OCI-LY3 (cell line): ENCODE measurements around the gene KCNK13.

Source experiments
- H2AFZ ChIP-seq: fragments of 200-600, 300-600 bp; shearing (Covaris generic); 2 replicates; pipeline ENCODE4 v1.6.0; 2014; ENCODE audit warnings: antibody characterized with exemption, low read depth, low read length
- H3K27ac ChIP-seq: fragments of 200-600, 300-600 bp; sonication (generic); 2 replicates; pipeline ENCODE4 v1.5.1; 2014; ENCODE audit warnings: mild to moderate bottlenecking, low read length, moderate library complexity, mixed read lengths
- H3K27me3 ChIP-seq: fragments of 200-600, 300-600 bp; sonication (generic); 2 replicates; pipeline ENCODE4 v1.6.1; 2014; ENCODE audit warnings: low read depth, low read length, mixed read lengths
- H3K36me3 ChIP-seq: fragments of 200-600, 300-600 bp; sonication (generic); replicated peaks from 2 replicates; pipeline ENCODE3; 2014; ENCODE audit warnings: low read depth, low read length, mixed read lengths
- H3K4me1 ChIP-seq: fragments of 300-600, 200-600 bp; sonication (generic); 2 replicates; pipeline ENCODE4 v1.6.1; 2014; ENCODE audit warnings: low read length, mixed read lengths
- H3K4me2 ChIP-seq: fragments of 200-600, 300-600 bp; sonication (generic); 2 replicates; pipeline ENCODE4 v1.6.1; 2014; ENCODE audit warnings: low read length, mixed read lengths
- H3K4me3 ChIP-seq: fragments of 300-600, 200-600 bp; sonication (generic); 2 replicates; pipeline ENCODE4 v1.5.1; 2014; ENCODE audit warnings: antibody characterized with exemption, mild to moderate bottlenecking, low read length, moderate library complexity
- H3K79me2 ChIP-seq: fragments of 300-600, 200-600 bp; shearing (Covaris generic); 2 replicates; pipeline ENCODE4 v1.6.1; 2014; ENCODE audit warnings: mild to moderate bottlenecking, low read length, mixed read lengths
- H3K9ac ChIP-seq: fragments of 300-600, 200-600 bp; shearing (Covaris generic); 2 replicates; pipeline ENCODE4 v1.6.0; 2014; ENCODE audit warnings: mild to moderate bottlenecking, low read length, moderate library complexity
- H3K9me3 ChIP-seq: fragments of 200-600, 300-600 bp; shearing (Covaris generic); 2 replicates; pipeline ENCODE4 v1.6.1; 2014; ENCODE audit warnings: low read length, mixed read lengths; ENCODE audit not compliant: insufficient read depth
- H4K20me1 ChIP-seq: fragments of 200-600, 300-600 bp; sonication (generic); 2 replicates; pipeline ENCODE4 v1.6.1; 2016; ENCODE audit warnings: low read length, mixed read lengths; ENCODE audit not compliant: insufficient read depth
- CTCF ChIP-seq: fragments of 200-600, 300-600 bp; sonication (generic); IDR thresholded peaks from 2 replicates; pipeline ENCODE4 v1.5.1; 2014; ENCODE audit warnings: antibody characterized with exemption, low read length, low read depth
- EZH2phosphoT487 ChIP-seq: fragments of 200-600 bp; shearing (Covaris generic); IDR thresholded peaks from 2 replicates; pipeline ENCODE4 v1.6.1; 2018; ENCODE audit warnings: antibody characterized with exemption, mixed run types, low read depth

KCNK13 gene

DNA sequence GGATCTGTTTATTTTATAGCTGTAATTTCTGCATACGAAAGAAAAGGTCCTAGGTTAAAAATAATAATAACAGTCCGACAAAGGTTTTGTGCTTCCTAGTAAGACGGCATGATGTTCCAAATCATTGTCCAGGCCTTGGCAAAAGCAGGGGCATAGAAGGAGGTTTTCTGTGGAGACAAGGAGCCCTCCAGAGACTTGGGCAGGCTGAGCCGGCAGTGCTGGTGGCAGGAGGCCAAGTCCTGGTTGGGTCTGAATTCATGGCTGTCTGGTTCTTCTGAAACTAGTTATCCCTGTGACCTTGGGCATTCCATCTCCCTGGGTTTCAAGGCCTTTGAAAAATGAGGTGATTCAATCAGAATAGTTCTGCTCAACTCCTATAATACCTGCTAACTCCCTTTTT lies 44.0 kb downstream of the KCNK13 start:
- no peaks in the 10 kb centered on the region for H4K20me1 ChIP-seq
- H3K4me2 ChIP-seq, result no peak overlapping the region
- H3K27me3 ChIP-seq, result no peaks in the 10 kb centered on the region
- H3K9me3 ChIP-seq, result no peaks in the 10 kb centered on the region
- H3K27ac ChIP-seq, result no peak overlapping the region
- H3K9ac ChIP-seq, result no peak overlapping the region
- no peaks in the 10 kb centered on the region for H3K4me1 ChIP-seq
- H2AFZ ChIP-seq, result no peak overlapping the region
- no peak overlapping the region for H3K4me3 ChIP-seq
- no peaks in the 10 kb centered on the region for H3K79me2 ChIP-seq
- no peaks in the 10 kb centered on the region for H3K36me3 ChIP-seq
- TF ChIP-seq CTCF, result no peak
- TF ChIP-seq EZH2phosphoT487, result no peak

DNA sequence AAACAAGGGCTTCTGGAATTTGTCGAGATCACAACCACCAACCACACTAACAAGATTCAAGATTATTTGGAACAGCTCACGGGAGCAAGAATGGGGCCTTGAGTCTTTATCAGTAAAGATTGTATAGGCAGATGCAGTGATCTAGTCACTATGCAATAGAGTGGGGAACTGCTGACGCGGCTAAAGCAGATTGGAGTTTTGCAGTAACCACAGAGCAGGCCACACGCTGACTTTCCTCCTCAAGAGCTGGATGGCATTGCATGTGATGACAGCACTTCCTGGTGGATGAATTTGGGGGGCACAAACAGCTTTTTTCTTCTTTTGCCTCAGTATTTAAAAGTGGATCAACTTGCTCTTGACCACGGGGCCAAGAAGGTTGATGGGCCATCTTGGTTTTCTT lies 46.0 kb downstream of the KCNK13 start:
- Histone ChIP-seq H3K27me3 (peaks cover 16% of the 10 kb centered on the region; the same call in 1 of the 2 replicates), H3K4me2 (no peak overlapping the region), H4K20me1 (no peaks in the 10 kb centered on the region), H3K79me2 (no peaks in the 10 kb centered on the region), H3K9ac (no peak overlapping the region), H3K36me3 (no peaks in the 10 kb centered on the region), H3K9me3 (no peaks in the 10 kb centered on the region), H3K4me3 (no peak overlapping the region), H3K27ac (no peak overlapping the region), H2AFZ (no peak overlapping the region), H3K4me1 (no peaks in the 10 kb centered on the region)
- TF ChIP-seq EZH2phosphoT487, result no peak
- no peak for TF ChIP-seq CTCF

- Histone ChIP-seq H3K9ac (no peak overlapping the region), H3K79me2 (no peaks in the 10 kb centered on the region), H3K27ac (no peak overlapping the region), H3K4me1 (no peaks in the 10 kb centered on the region), H3K9me3 (no peaks in the 10 kb centered on the region), H3K4me2 (no peak overlapping the region), H3K4me3 (no peak overlapping the region), H4K20me1 (no peaks in the 10 kb centered on the region), H3K27me3 (peaks cover 21% of the 10 kb centered on the region; the same call in 1 of the 2 replicates), H3K36me3 (no peaks in the 10 kb centered on the region), H2AFZ (no peak overlapping the region)
- TF ChIP-seq CTCF, result peak; percentile 42
- TF ChIP-seq EZH2phosphoT487, result no peak
Measured at GRCh38 chr14:90109858-90110257, 48.1 kb downstream of the KCNK13 start.

DNA sequence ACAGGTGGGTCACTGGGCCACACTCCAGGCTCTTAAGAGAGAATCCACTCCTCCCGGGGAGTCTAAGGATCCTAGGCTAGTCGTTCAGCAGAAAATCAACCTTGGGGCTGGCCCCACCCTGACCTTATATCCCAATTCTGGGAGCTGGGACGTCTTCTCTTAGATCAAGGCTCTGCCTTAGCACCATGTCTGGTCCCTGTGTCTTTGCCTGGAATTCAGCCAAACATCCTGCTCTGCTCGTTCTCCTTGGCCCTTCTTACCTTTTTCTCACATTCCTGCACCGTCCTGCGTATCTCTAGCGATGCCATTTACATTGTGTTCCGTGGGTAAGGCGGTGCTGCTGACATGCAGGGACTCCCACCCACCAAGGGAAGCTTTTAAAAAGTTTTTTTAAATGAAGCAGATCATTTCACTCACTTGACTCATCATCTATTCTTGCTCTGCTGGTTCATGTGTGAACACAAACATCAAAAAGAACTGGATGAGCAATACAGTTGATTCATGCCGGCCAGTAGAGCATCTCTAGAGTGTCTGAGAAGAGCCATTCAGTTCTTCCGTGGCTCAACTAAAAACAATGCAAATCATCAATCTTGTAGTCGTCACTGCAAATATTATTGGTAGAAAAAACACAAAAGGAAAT lies 50.2 kb downstream of the KCNK13 start:
- Histone ChIP-seq H3K9ac (no peak overlapping the region), H3K36me3 (no peaks in the 10 kb centered on the region), H3K4me2 (no peak overlapping the region), H3K4me1 (no peaks in the 10 kb centered on the region), H3K79me2 (no peaks in the 10 kb centered on the region), H3K27ac (no peak overlapping the region), H2AFZ (no peak overlapping the region), H4K20me1 (no peaks in the 10 kb centered on the region), H3K27me3 (peaks cover 32% of the 10 kb centered on the region), H3K4me3 (no peak overlapping the region), H3K9me3 (no peaks in the 10 kb centered on the region)
- TF ChIP-seq CTCF (no peak), EZH2phosphoT487 (no peak)
